Smooth muscle cell (in vitro differentiated cells): ENCODE data around the gene GIMD1. TPM values are rescaled to one million over a fixed set of nuclear protein-coding genes. Genes with fewer than 3 reads are reported as not detected.
"Not testable (repeated sequence)": the region's sequence is repeated elsewhere in the genome, so short reads cannot be mapped to it uniquely, and the experiment has no call there.

ENCODE experiments used
- DNase-seq: peaks from one replicate; lab custom pipeline; 2025; ENCODE audit not compliant: unreplicated experiment; lab: John Stamatoyannopoulos, UW
- H2AFZ ChIP-seq: fragments of 200-600 bp; sonication (generic); 2 replicates; pipeline ENCODE4 v1.6.0; 2016; ENCODE audit warnings: antibody characterized with exemption, low read depth, mild to moderate bottlenecking
- H3F3A ChIP-seq: fragments of 200-600 bp; sonication (generic); 2 replicates; pipeline ENCODE4 v1.6.0; 2017; ENCODE audit warnings: antibody characterized with exemption, low read depth
- H3K27ac ChIP-seq: fragments of 200-600 bp; sonication (generic); 2 replicates; pipeline ENCODE4 v1.5.1; 2016; ENCODE audit warnings: low read depth, mild to moderate bottlenecking
- H3K27me3 ChIP-seq: fragments of 200-600 bp; sonication (generic); 2 replicates; pipeline ENCODE4 v1.6.1; 2016; ENCODE audit warnings: low read depth, mild to moderate bottlenecking
- H3K36me3 ChIP-seq: fragments of 200-600 bp; sonication (generic); 2 replicates; pipeline ENCODE4 v1.5.1; 2016; ENCODE audit warnings: low read depth
- H3K4me1 ChIP-seq: fragments of 200-600 bp; sonication (generic); 2 replicates; pipeline ENCODE4 v1.5.1; 2016; ENCODE audit warnings: low read depth
- H3K4me2 ChIP-seq: fragments of 200-600 bp; sonication (generic); 2 replicates; pipeline ENCODE4 v1.6.0; 2016; ENCODE audit warnings: mild to moderate bottlenecking
- H3K4me3 ChIP-seq: fragments of 200-600 bp; sonication (generic); 2 replicates; pipeline ENCODE4 v1.5.1; 2016; ENCODE audit warnings: mild to moderate bottlenecking
- H3K79me2 ChIP-seq: fragments of 200-600 bp; sonication (generic); 2 replicates; pipeline ENCODE4 v1.6.0; 2016; ENCODE audit warnings: low read depth, mild to moderate bottlenecking
- H3K9ac ChIP-seq: fragments of 200-600 bp; sonication (generic); 2 replicates; pipeline ENCODE4 v1.6.0; 2016; ENCODE audit warnings: low read depth
- H3K9me3 ChIP-seq: fragments of 200-600 bp; sonication (generic); replicated peaks from 2 replicates; pipeline ENCODE4 v1.5.1; 2016; ENCODE audit warnings: low read depth
- H4K20me1 ChIP-seq: fragments of 200-600 bp; sonication (generic); 2 replicates; pipeline ENCODE4 v1.6.0; 2016; ENCODE audit warnings: low read depth
- CTCF ChIP-seq: fragments of 200-600 bp; sonication (generic); IDR thresholded peaks from 2 replicates; pipeline ENCODE4 v1.5.1; 2017; ENCODE audit warnings: borderline replicate concordance, mild to moderate bottlenecking, antibody characterized with exemption; ENCODE audit not compliant: insufficient read depth, poor library complexity, severe bottlenecking
- WGBS: methylation state at CpG from one replicate; pipeline ENCODE4 v1.1.7; 2016; ENCODE audit warnings: low lambda C conversion rate; 5-methylcytosine and 5-hydroxymethylcytosine counted together
- polyA plus RNA-seq: library from polyadenylated mRNA; unstranded; fragments of >200 nt; fragmentation: Nextera tagmentation; extraction: Ambion mirVana; gene quantifications from 2 replicates; pipeline ENCODE4 v1.2.1, GENCODE V29; 2016
- total RNA-seq: library from RNA; depleted of rRNA; stranded (reverse); fragments of >200 nt; gene quantifications from 2 replicates; pipeline ENCODE4 v1.2.3, GENCODE V29; 2014

GIMD1 gene
- total and polyA plus RNA-seq, 2 experiments from 2014 or later = not detected

GRCh38 chr4:106401157-106401556, 32.6 kb upstream of the GIMD1 start:
- no peak overlapping the region for H3K4me3 ChIP-seq
- DNase-seq = no peak
- H3K27me3 ChIP-seq = no peaks in the 10 kb centered on the region
- H3K4me1 ChIP-seq = no peaks in the 10 kb centered on the region
- no peak overlapping the region for H3K9ac ChIP-seq
- H3F3A ChIP-seq = no peaks in the 10 kb centered on the region
- H3K27ac ChIP-seq = no peak overlapping the region
- no peaks in the 10 kb centered on the region for H4K20me1 ChIP-seq
- 97% methylated on average over 3 of the region's 3 CpGs for WGBS
- TF ChIP-seq CTCF = no peak
- H3K79me2 ChIP-seq = no peaks in the 10 kb centered on the region
- H2AFZ ChIP-seq = no peak overlapping the region
- H3K9me3 ChIP-seq = peaks cover 6% of the 10 kb centered on the region
- no peak overlapping the region for H3K4me2 ChIP-seq
- no peaks in the 10 kb centered on the region for H3K36me3 ChIP-seq

- H3K79me2 ChIP-seq, H3K27ac ChIP-seq, H3K36me3 ChIP-seq, H3K27me3 ChIP-seq, H3F3A ChIP-seq, H4K20me1 ChIP-seq, H2AFZ ChIP-seq, H3K4me1 ChIP-seq, H3K9ac ChIP-seq, H3K4me3 ChIP-seq, DNase-seq, H3K4me2 ChIP-seq: not testable (repeated sequence)
- H3K9me3 ChIP-seq = peaks cover 13% of the 10 kb centered on the region
- WGBS = 86% methylated on average over 4 of the region's 4 CpGs
These were observed 30.3 kb upstream of the GIMD1 start for GRCh38 chr4:106398898-106399297.

GRCh38 chr4:106395582-106395981, 27.0 kb upstream of the GIMD1 start:
- no peak overlapping the region for H3K4me2 ChIP-seq
- no peaks in the 10 kb centered on the region for H3K27me3 ChIP-seq
- H3F3A ChIP-seq = no peaks in the 10 kb centered on the region
- H3K79me2 ChIP-seq = no peaks in the 10 kb centered on the region
- no peak overlapping the region for H3K9ac ChIP-seq
- H3K9me3 ChIP-seq = peaks cover 13% of the 10 kb centered on the region
- DNase-seq = no peak
- H3K27ac ChIP-seq = no peak overlapping the region
- no peaks in the 10 kb centered on the region for H3K4me1 ChIP-seq
- no peak overlapping the region for H2AFZ ChIP-seq
- H4K20me1 ChIP-seq = no peaks in the 10 kb centered on the region
- H3K36me3 ChIP-seq = no peaks in the 10 kb centered on the region
- no peak for TF ChIP-seq CTCF
- WGBS = 88% methylated on average over 2 of the region's 2 CpGs
- no peak overlapping the region for H3K4me3 ChIP-seq

GRCh38 chr4:106385853-106386393, 17.3 kb upstream of the GIMD1 start:
- H2AFZ ChIP-seq = no peak overlapping the region
- H3K36me3 ChIP-seq = no peaks in the 10 kb centered on the region
- no peak overlapping the region for H3K4me2 ChIP-seq
- no peak overlapping the region for H3K4me3 ChIP-seq
- H3K27me3 ChIP-seq = no peaks in the 10 kb centered on the region
- TF ChIP-seq CTCF = no peak
- no peak overlapping the region for H3K27ac ChIP-seq
- no peaks in the 10 kb centered on the region for H4K20me1 ChIP-seq
- H3K9me3 ChIP-seq = no peaks in the 10 kb centered on the region
- WGBS = 96% methylated on average over 6 of the region's 6 CpGs
- no peaks in the 10 kb centered on the region for H3K79me2 ChIP-seq
- H3K9ac ChIP-seq = no peak overlapping the region
- no peaks in the 10 kb centered on the region for H3F3A ChIP-seq
- H3K4me1 ChIP-seq = no peaks in the 10 kb centered on the region
- DNase-seq = no peak
